HG02981 (cell line): ENCODE results near the gene MATK.

ENCODE experiments used
- ATAC-seq: cut with Tn5 transposase; IDR thresholded peaks from one replicate; pipeline ENCODE4 v1.9.1; 2021; ENCODE audit warnings: mild to moderate bottlenecking, moderate library complexity; ENCODE audit not compliant: unreplicated experiment

The MATK gene

GRCh38 chr19:3790209-3790734 is 4.1 kb upstream of the MATK start:
- ATAC-seq = no peak

DNA sequence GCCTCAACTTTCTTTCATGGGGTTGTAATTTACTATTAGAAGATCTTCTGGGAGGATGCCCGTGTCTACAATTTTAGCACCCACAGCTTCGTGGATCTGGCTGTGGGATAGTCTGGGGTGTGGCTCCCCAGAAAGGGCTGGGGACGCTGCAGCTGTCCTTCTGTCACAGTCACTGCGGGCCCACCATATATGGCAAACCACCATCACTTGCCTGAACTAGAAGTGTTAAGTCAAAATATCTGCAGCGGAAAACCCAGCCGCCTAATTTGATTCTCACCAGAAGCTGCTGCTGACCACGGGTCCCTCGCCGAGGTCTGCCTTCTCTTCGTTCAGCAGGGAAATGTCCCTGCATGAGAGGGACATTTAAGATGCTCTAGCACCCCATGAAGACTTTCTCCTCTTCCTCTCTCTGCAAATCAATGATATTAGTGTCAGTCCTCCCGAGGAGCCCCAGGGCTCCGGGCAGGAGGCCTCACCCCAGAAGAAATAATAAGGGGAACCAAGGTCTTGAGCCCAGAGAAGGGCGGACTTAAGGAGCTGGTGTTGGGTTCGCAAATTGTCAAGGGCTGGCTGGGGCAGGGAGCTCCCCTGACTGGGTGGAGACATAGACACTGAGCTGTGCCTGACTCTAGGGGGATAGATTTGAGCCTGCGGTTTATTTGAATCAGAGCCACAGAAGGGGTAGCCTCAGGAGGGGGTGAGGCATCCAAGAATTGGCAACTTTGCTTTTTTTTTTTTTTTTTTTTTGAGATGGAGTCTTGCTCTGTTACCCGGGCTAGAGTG is 3.0 kb upstream of the MATK start:
- ATAC-seq = no peak

DNA sequence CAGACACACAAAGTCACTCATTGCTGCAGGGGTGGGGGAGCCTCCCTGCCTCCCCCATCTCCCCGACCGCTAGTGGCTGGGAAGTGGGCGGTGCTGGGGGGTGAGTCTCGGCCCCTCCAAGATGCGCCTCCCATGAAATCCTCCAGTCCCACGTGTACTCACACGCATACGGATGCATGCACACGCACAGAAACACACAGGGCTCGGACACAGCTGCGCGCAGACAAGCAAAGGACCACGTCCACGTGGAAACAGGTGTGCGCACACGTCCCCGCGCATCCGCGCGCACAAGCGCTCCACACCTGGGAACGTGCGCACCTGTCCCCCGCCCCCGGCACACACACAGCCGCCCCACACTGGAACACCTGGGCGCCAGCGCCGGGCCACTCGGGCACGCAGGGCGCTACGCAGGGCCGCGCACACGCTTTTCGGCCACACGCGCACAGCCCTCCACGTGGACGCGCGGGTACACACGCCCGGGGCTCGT is 687 bp downstream of the MATK start:
- ATAC-seq = no peak

- ATAC-seq = no peak
Measured at GRCh38 chr19:3784607-3785450, 1.4 kb downstream of the MATK start.

- no peak for ATAC-seq
Measured at GRCh38 chr19:3783660-3784584, 2.3 kb downstream of the MATK start.

GRCh38 chr19:3782903-3783302 is 3.3 kb downstream of the MATK start:
- no peak for ATAC-seq

- ATAC-seq = no peak
Measured at GRCh38 chr19:3782330-3782729, 3.9 kb downstream of the MATK start.

DNA sequence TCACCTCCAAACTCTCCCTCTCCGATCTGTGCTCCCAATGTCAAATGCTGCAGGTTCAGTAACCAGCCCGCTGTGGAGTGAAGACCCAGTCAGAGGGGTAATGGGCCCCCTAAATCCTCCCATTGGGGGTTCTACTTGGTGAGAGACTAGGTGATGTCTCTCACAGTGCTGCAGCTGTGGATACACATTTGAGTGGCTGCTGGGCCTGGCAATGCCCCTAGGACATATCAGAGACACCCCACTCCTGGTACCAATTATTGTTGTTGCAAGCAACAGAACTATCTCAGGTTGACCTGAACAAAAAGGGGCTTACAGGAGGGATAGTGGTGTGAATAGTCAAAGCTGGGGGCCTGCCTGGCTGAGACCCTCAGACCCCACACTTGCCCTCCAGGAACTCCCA is 4.6 kb downstream of the MATK start:
- no peak for ATAC-seq

DNA sequence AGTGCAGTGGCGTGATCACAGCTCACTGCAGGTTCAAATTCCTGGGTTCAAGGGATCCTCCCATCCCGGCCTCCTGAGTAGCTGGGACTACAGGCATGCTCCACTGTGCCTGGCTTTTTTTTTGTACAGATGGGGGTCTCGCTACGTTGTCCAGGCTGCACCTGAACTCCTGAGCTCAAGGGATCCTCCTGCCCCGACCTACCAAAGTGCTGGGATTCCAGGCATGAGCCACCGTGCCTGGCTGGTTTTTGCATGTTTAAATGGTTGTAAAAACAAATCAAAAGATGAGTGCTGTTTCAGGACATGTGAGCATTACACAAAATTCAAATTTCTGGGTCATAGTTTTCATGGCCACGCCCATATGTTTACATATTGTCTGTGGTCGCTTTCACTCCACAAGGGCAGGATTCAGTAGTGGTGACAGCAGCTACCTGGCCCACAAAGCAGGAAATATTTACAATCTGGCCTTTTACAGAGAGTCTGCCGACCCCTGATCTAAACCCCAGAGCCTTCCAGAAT is 5.3 kb downstream of the MATK start:
- no peak for ATAC-seq

DNA sequence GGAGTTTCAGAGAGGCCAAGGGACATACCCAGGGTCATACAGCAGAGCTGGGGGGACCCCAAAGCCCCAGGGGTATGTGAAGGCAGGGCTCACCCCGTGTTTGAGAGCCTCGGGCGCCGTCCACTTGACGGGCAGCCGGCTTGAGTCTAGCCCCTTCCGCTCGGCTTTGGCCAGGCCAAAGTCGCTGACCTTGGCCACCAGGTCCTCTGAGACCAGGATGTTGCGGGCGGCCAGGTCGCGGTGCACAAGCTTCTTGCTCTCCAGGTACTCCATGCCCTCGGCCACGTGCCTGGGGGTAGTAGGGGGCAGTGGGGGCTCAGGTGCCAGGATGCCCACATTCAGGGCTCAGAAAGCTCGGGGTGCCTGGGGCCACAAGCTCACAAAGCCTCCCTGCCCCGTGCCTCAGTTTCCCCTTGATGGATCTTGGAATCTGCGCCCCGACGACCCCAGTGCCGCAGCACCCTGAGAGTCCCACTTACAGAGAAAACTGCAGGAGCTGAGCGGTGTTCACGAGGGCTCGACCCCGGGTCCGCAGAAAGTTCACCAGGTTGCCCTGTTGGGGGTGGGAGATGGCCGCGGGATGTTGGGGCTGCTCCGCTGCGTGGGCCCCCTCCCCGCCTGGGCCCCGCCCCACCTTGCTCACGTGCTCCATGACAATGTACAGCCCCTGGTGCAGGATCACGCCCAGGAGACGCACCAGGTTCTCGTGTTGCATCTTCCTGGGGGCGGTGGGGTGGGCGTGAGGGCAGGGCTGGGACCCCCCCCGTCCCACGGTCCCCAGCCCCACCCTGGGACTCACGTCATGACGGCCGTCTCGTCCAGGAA is 7.1 kb downstream of the MATK start:
- no peak for ATAC-seq

DNA sequence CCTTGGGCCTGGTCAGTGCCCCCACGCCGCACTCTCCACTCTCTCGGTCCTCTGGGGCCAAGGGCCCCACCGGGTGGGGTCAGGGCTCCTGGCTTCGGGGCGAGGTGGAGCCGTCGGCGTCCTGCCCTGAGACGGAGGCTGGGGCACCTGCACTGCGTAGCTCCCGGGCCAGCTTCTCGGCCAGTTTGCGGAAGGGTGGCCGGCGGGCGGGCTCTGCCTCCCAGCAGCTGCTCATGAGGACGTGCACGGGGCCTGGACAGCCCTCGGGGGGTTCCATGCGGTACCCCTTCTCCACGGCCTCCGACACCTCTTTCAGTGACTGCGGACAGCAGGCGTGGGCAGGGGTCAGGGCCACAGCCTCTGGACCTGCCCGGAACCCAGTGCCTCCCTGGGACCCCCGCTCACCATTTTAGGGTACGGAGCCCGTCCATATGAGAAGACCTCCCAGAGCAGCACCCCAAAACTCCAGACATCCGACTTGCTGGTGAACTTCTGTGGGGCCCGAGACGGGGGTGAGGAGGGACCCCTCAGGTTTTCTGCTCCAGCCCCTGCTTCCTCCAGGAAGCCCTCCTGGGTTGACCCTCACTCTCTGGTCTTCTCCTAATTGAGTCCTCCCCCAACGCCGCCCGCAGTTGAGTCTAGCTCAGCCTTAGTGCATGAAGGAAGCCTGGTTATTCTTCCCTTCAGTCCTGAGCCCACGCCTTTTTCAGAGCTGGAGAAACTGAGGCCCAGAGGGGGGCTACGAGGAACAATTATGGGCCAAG is 7.9 kb downstream of the MATK start:
- ATAC-seq = no peak

DNA sequence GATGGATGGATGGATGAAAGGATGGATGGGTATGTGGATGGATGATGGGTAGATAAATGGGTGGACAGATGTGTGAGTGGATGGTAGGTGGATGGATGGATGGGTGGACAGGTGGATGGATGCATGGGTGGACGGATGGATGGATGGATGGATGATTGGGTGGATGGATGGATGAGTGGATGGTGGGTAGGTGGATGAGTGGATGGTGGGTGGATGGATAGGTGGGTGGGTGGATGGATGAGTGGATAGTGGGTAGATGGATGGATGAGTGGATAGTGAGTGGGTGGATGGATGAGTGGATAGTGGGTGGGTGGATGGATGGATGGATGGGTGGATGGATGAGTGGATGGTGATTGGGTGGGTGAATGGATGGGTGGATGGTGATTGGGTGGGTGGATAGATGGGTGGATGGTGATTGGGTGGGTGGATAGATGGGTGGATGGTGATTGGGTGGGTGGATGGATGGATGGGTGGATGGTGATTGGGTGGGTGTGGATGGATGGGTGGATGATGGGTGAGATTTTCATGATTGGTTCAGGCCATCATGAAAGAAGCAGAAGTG is 9.6 kb downstream of the MATK start:
- no peak for ATAC-seq

DNA sequence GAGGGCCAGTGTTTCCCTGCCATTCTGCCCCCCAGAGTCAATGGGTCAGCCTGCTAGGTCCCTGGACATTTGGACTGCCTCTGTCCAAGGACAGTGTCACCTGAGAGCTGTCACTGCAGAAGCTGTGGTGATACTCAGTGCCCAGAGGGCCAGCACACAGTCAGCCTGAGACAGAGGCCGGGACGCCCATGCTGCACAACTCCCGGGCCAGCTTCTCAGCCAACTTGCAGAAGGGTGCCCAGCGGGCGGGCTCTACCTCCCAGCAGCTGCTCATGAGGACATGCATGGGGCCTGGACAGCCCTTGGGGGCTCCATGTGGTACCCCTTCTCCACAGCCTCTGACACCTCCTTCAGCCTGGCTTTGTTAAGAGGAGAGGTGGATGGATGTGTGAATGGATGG is 10.3 kb downstream of the MATK start:
- ATAC-seq = no peak

- no peak for ATAC-seq
Measured at GRCh38 chr19:3775374-3775711, 10.8 kb downstream of the MATK start.

GRCh38 chr19:3774621-3775373 is 11.4 kb downstream of the MATK start:
- ATAC-seq = no peak

DNA sequence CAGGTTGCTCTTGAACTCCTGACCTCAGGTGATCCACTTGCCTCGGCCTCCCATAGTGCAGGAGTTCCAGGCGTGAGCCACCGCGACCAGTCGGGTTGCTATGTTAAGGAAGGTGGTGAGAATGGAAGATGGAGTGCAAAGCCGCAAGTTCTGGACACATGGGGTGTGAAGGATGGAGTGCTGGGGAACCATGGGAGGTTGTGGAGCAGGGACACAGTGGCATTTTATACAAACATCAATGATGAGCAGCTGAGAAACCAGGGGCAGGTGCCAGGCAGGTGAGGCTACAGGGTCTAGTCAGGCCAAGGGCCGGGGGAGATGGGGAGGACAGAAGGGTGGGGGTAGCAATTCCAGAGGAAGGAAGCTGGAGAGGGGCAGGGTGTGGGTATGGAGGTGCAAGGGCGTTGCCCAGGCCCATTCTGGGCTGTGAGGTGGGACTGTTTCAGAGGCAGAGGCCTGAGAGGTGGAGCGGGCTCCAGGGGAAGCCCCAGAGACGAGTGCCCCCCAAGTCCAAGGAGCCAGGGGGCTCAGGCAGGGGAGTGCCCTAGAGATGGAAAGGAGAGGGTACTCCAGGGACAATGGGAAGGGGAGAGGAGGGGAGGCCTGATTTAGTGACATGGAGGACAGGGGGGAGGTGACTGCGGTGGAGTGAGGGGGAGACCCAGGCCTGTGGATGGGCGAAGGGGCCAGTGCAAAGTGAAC is 12.2 kb downstream of the MATK start:
- no peak for ATAC-seq

- no peak for ATAC-seq
Measured at GRCh38 chr19:3771906-3772455, 14.2 kb downstream of the MATK start, which contains the start of gene RAX2. Gene RAX2, minus strand, starts transcription at chr19:3772228. Its CDS starts 486 bp downstream, at chr19:3771742.
